GM10248 (cell line): Measurements from ENCODE around the gene CLIC4.

Experiments
- CTCF ChIA-PET: fragments of 300-600 bp; sonication (Branson Sonifier 250); formaldehyde crosslinking; extraction: SDS; loops from one replicate; lab custom pipeline; 2021; ENCODE audit warnings: antibody characterized with exemption; lab: Yijun Ruan, JAX
- POLR2A ChIA-PET: fragments of 350-650 bp; sonication (Branson Sonifier 250); formaldehyde crosslinking; extraction: SDS; loops from one replicate; lab custom pipeline; 2020; ENCODE audit warnings: antibody characterized with exemption; lab: Yijun Ruan, JAX
- DNase-seq: peaks from one replicate; pipeline ENCODE4 v3.0.0; 2012; ENCODE audit errors: extremely low spot score
- TF ChIP-seq, protein P1 (sequence below): IDR thresholded peaks from 2 replicates; pipeline ENCODE4 v1.5.1; 2012; ENCODE audit warnings: mild to moderate bottlenecking, low read depth; ENCODE audit errors: extremely low read depth, missing control alignments, control extremely low read depth

The CLIC4 gene

DNA sequence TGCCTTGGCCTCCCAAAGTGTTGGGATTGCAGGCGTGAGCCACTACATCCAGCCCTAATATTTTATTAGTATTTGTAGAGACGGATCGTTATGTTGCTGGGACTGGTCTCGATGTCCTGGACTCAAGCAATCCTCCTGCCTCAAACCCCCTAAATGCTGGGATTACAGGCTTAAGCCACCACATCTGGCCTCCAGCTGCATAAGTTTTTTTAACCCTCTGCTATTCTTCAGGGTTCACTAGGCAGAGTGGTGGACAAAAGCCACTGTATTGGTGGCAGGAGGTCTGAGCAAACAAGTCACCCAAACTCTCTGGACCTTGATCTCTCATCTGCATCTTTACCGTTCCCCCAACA, 10.1 kb upstream of the CLIC4 start:
- DNase-seq, result no peak
- TF ChIP-seq, protein P1, sequence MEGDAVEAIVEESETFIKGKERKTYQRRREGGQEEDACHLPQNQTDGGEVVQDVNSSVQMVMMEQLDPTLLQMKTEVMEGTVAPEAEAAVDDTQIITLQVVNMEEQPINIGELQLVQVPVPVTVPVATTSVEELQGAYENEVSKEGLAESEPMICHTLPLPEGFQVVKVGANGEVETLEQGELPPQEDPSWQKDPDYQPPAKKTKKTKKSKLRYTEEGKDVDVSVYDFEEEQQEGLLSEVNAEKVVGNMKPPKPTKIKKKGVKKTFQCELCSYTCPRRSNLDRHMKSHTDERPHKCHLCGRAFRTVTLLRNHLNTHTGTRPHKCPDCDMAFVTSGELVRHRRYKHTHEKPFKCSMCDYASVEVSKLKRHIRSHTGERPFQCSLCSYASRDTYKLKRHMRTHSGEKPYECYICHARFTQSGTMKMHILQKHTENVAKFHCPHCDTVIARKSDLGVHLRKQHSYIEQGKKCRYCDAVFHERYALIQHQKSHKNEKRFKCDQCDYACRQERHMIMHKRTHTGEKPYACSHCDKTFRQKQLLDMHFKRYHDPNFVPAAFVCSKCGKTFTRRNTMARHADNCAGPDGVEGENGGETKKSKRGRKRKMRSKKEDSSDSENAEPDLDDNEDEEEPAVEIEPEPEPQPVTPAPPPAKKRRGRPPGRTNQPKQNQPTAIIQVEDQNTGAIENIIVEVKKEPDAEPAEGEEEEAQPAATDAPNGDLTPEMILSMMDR, result no peak
- CTCF ChIA-PET, result interaction anchor here (1.4 kb wide), 1 partner anchor 46 kb away, joined by 3 read pairs; no protein-coding TSS in a partner anchor
- POLR2A ChIA-PET, result no interaction called here

DNA sequence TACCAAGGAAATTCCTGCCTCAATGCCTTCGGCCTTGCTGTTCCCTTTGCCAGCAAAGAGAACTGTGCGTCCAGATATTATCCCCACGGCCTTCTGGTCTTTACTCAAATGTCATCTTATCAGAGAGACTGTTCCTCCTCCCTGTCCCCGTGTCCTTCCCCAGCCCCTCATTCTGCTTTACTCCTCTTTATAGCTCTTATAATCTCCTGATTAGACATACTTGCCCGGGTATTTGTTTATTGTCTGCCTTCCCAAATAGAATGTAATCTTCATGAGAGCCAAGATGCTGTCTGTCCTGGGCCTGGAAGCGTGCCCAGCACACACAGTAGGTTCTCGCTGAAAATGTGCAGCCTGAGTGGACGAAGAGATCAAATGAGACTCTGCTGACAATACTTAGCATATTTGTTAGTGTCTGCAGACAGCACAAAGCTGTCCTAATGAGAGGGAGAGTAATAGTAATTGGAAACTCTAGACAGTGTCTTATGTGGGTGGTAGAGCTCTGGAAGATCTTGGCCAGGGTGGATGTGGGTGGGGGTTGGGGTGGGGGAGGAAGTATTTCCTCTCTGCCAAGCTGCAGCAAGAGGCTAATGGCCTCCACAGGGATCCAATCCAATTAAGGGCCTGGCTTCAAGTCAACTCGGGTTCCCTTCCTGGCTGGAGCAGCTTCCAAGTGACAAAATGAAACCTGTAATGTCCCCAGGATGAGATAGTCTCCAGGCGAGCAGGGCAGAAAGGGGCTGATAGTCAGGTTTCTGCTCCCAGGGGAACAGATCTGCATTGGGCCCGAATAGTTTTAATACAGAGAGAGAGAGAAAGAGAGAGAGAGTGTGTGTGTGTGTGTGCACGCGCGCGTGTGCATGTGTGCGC, 9.5 kb upstream of the CLIC4 start:
- ChIA-PET POLR2A (no interaction called here), CTCF (interaction anchor here (0.9 to 1.4 kb wide), 2 partner anchors 10 to 46 kb away, joined by 3 read pairs; partner anchors contain the start of gene CLIC4)
- DNase-seq, result no peak
- TF ChIP-seq, protein P1, result no peak

DNA sequence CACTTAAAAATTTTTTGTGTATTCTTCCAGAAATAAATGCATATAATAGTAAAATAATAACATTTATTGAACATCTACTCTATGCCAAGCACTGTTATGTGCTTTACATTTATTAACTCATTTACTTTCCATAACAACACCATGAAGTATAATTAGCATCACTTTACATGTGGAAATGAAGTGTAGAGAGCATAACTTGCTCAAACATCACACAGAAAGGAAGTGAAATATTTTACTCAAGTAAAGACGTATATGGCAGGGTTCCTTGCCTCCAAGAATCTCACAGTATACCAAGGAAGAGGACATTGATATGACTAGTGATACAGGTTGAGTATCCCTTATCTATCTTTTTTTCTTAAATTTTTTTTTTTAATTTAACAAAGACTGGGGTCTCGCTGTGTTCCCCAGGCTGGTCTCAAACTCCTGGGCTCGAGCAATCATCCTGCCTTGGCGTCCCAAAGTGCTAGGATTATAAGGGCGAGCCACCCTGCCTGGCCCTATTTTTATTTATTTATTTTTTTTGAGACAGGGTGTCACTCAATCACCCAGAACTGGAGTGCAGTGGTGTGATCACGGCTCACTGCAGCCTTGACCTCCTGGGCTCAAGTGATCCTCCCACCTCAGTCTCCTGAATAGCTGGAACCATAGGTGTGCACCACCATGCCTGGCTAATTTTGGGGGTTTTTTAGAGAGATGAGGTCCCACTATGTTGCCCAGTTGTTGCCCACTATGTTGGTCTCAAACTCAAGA, 7.7 kb upstream of the CLIC4 start:
- no peak for DNase-seq
- POLR2A ChIA-PET, result no interaction called here
- TF ChIP-seq, protein P1, result no peak
- CTCF ChIA-PET, result no interaction called here

DNA sequence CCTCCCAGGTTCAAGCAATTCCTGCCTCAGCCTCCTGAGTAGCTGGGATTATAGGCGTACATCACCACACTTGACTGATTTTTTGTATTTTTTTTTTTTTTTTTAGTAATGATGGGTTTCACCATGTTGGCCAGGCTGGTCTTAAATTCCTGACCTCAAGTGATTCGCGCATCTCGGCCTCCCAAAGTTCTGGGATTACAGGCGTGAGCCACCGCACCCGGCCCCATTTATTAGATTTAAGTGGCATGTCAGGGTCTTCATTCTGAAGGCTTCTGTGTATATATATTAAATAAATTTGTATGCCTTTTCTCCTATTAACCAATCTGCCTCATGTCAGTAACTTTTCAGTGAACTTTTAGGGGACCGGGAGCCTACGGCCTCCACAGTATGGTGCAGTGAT, 6.0 kb upstream of the CLIC4 start:
- TF ChIP-seq, protein P1, result no peak
- POLR2A ChIA-PET, result no interaction called here
- no peak for DNase-seq
- CTCF ChIA-PET, result interaction anchor here (1.0 to 2.0 kb wide), 3 partner anchors 9 to 45 kb away, joined by 3 to 8 read pairs (median 5); no protein-coding TSS in a partner anchor

DNA sequence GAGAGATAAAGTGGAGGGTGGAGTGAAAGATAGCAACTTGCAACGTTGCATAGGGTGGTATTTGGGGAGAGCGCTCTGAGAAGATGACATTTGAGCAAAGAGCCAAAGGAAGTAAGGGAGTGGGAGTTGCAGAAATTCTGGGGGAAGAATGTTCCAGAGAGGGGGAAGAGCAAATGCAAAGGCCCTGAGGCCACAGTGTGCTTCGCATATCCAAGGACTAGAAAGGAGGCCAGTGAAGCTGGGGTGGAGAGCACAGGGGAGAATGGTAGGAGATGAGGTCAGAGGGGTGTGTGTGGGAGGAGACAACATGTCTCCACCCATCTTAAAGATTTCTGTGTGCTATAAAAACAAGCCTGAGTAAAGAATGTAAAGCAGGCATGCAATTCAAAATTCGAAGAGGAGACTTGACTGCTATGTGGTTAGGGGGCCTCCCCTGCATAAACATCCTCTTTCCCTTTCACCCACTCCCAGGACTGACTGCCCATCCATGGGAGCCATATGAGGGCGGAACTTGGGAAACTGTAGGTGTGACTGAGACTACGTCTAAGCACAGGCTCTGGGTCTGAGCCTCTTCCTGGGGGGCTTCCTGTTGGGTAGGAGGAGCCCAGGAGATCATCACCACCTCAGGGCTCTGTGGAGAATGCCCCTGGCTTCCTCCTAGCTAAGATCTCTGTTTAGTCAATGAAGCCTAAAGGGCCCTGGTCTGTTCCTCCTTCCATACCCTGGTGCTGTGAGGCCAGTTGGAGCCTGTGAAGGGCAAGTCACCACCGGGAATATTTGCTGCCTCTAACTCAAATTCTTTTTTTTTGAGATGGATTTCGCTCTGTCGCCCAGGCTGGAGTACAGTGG, 2.9 kb upstream of the CLIC4 start:
- CTCF ChIA-PET, result interaction anchor here (1.0 to 1.4 kb wide), 3 partner anchors 15 to 88 kb away, joined by 3 to 4 read pairs (median 3); no protein-coding TSS in a partner anchor
- no peak for DNase-seq
- POLR2A ChIA-PET, result no interaction called here
- TF ChIP-seq, protein P1, result no peak
